ENCODE data around the gene MSN. TPM values are rescaled to one million over a fixed set of nuclear protein-coding genes. Genes with fewer than 3 reads are reported as not detected.

Gene MSN
- total and polyA plus RNA-seq, 10 of the 15 experiments (the other 5 are each of a cell fraction or from before 2014, with no cell fraction given), result 93.8 to 432 (median 270) TPM

DNA sequence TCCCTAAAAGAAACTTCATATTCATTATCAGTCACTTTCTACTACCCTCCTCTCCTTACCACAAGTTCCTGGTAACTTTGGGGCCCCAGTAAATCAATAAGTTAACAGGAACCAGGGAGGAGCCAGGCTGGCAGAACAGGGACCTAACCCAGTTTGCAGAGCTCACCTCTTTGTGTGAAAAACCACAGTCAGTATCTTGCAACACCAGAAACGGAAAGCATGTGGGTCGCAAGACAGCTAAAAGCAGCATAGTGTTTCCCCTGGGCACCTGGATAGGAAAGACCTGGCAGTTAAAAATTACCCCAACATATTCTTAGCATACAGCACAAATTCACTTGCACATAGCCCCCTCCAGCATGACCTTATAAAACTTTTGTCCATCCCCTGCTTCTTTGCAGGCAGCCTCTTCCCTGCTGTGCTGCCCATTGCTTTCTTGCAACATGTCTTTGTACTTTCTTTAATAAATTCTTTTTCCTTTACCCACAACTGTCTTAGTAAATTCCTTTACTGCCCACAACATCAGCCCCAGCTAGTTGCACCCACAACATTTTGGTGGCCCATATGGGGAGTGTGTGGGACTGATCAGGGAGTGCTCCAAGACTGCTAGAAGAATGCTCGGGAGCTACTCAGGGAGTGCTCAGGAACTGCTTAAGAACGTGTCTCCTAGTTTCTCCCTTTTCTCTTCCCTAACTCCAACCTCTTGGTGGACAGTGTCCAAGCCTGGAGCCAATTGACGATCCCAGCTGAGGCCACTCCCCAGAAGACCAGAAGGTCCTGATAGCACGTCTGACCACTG lies 83.4 kb downstream of the MSN start:
- POLR2A ChIA-PET, result interaction anchor here (1.1 to 1.2 kb wide), 2 partner anchors 37 to 45 kb away, joined by 3 read pairs; no protein-coding TSS in a partner anchor
- in situ Hi-C loops (cut with MboI), result no loop called here

More for the DNA sequence above, 83.4 kb downstream of the MSN start:
- Histone ChIP-seq H2AFZ (ENCODE audit: control insufficient read depth, low read depth, low read length) (no peak overlapping the region), H4K20me1 (ENCODE audit: control insufficient read depth, insufficient read depth) (no peaks in the 10 kb centered on the region), H3K36me3 (ENCODE audit: control insufficient read depth in 2 of 2, insufficient read depth in 2 of 2, low read length in 1 of 2) (no peaks in the 10 kb centered on the region), H3K27me3 (replicated peaks in 1 of 2; ENCODE audit: control insufficient read depth in 2 of 2, insufficient read depth in 2 of 2, low read length in 1 of 2) (no peaks in the 10 kb centered on the region), H3K9ac (ENCODE audit: control insufficient read depth, insufficient read depth, low read length) (no peak overlapping the region), H3K27ac (ENCODE audit: control insufficient read depth, insufficient read depth) (no peak overlapping the region), H3K79me2 (ENCODE audit: control insufficient read depth, insufficient read depth, low read length) (no peaks in the 10 kb centered on the region), H3K9me3 (replicated peaks; ENCODE audit: control insufficient read depth, insufficient read depth, low read length) (no peaks in the 10 kb centered on the region), H3K4me3 (no peak overlapping the region), H3K4me1 (ENCODE audit: control insufficient read depth, insufficient read depth, low read length) (peaks cover 7% of the 10 kb centered on the region), H3K4me2 (ENCODE audit: control insufficient read depth, insufficient read depth) (peak overlapping the region; percentile 7; the same call in 1 of the 2 replicates)
- DNase-seq (ENCODE audit: low read depth, low spot score) (peak; percentile 65), ATAC-seq (peak; percentile 85), FAIRE-seq (no peak)
- intact Hi-C loops (cut with micrococcal nuclease; ENCODE audit: unreplicated experiment), result loop anchor here (1.0 kb wide), 1 partner anchor 115 kb away; no protein-coding TSS in a partner anchor
- ChIA-PET CTCF (interaction anchor here (1.0 to 2.3 kb wide), 3 partner anchors 154 to 236 kb away, joined by 3 to 7 read pairs (median 3); no protein-coding TSS in a partner anchor), SMC1A (ENCODE audit: uncharacterized antibody, unreplicated experiment) (interaction anchor here (0.7 to 2.7 kb wide), 14 partner anchors 11 to 981 kb away, joined by 3 to 9 read pairs (median 3); no protein-coding TSS in a partner anchor), RAD21 (ENCODE audit: unreplicated experiment) (interaction anchor here (0.7 to 2.6 kb wide), 6 partner anchors 29 to 296 kb away, joined by 3 to 14 read pairs (median 4); no protein-coding TSS in a partner anchor)
- TF ChIP-seq TBL1XR1 (IDR thresholded peaks at IDR 0.05; ENCODE audit: low read depth, low read length), result 0 out of 2 replicates have a peak, but pooled peaks have one; percentile 44
- TF ChIP-seq, protein P1, sequence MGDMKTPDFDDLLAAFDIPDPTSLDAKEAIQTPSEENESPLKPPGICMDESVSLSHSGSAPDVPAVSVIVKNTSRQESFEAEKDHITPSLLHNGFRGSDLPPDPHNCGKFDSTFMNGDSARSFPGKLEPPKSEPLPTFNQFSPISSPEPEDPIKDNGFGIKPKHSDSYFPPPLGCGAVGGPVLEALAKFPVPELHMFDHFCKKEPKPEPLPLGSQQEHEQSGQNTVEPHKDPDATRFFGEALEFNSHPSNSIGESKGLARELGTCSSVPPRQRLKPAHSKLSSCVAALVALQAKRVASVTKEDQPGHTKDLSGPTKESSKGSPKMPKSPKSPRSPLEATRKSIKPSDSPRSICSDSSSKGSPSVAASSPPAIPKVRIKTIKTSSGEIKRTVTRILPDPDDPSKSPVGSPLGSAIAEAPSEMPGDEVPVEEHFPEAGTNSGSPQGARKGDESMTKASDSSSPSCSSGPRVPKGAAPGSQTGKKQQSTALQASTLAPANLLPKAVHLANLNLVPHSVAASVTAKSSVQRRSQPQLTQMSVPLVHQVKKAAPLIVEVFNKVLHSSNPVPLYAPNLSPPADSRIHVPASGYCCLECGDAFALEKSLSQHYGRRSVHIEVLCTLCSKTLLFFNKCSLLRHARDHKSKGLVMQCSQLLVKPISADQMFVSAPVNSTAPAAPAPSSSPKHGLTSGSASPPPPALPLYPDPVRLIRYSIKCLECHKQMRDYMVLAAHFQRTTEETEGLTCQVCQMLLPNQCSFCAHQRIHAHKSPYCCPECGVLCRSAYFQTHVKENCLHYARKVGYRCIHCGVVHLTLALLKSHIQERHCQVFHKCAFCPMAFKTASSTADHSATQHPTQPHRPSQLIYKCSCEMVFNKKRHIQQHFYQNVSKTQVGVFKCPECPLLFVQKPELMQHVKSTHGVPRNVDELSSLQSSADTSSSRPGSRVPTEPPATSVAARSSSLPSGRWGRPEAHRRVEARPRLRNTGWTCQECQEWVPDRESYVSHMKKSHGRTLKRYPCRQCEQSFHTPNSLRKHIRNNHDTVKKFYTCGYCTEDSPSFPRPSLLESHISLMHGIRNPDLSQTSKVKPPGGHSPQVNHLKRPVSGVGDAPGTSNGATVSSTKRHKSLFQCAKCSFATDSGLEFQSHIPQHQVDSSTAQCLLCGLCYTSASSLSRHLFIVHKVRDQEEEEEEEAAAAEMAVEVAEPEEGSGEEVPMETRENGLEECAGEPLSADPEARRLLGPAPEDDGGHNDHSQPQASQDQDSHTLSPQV (IDR thresholded peaks at IDR 0.05), result no peak
- peak; percentile 41; the same call in 1 of the 2 replicates for TF ChIP-seq IKZF1 (conservative IDR thresholded peaks at IDR 0.05)
- no peak for TF ChIP-seq TAF1 (IDR thresholded peaks at IDR 0.05; ENCODE audit: borderline replicate concordance, low read depth, low read length)
- TF ChIP-seq, protein P2, sequence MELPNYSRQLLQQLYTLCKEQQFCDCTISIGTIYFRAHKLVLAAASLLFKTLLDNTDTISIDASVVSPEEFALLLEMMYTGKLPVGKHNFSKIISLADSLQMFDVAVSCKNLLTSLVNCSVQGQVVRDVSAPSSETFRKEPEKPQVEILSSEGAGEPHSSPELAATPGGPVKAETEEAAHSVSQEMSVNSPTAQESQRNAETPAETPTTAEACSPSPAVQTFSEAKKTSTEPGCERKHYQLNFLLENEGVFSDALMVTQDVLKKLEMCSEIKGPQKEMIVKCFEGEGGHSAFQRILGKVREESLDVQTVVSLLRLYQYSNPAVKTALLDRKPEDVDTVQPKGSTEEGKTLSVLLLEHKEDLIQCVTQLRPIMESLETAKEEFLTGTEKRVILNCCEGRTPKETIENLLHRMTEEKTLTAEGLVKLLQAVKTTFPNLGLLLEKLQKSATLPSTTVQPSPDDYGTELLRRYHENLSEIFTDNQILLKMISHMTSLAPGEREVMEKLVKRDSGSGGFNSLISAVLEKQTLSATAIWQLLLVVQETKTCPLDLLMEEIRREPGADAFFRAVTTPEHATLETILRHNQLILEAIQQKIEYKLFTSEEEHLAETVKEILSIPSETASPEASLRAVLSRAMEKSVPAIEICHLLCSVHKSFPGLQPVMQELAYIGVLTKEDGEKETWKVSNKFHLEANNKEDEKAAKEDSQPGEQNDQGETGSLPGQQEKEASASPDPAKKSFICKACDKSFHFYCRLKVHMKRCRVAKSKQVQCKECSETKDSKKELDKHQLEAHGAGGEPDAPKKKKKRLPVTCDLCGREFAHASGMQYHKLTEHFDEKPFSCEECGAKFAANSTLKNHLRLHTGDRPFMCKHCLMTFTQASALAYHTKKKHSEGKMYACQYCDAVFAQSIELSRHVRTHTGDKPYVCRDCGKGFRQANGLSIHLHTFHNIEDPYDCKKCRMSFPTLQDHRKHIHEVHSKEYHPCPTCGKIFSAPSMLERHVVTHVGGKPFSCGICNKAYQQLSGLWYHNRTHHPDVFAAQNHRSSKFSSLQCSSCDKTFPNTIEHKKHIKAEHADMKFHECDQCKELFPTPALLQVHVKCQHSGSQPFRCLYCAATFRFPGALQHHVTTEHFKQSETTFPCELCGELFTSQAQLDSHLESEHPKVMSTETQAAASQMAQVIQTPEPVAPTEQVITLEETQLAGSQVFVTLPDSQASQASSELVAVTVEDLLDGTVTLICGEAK (IDR thresholded peaks at IDR 0.05; ENCODE audit: borderline replicate concordance), result no peak
- TF ChIP-seq MEF2B (IDR thresholded peaks at IDR 0.05; ENCODE audit: partially characterized antibody, poor library complexity, severe bottlenecking), result peak; percentile 39
- peak; percentile 62 for TF ChIP-seq RUNX3 (IDR thresholded peaks at IDR 0.05; ENCODE audit: low read length)
- 0 out of 2 replicates have a peak, but pooled peaks have one; percentile 32 for TF ChIP-seq MEF2A (IDR thresholded peaks at IDR 0.05; ENCODE audit: insufficient read depth, low read depth, low read length)
- TF ChIP-seq ZNF622 (IDR thresholded peaks at IDR 0.05), result no peak
- TF ChIP-seq IKZF2 (IDR thresholded peaks at IDR 0.05), result peak in 1 of 2 experiments; percentile 19; a peak in 2 of 4 replicates
- no peak for TF ChIP-seq GATAD2B (conservative IDR thresholded peaks at IDR 0.05; ENCODE audit: low read depth)
- WGBS (ENCODE audit: insufficient coverage, insufficient replicate concordance, low lambda C conversion rate, missing lambda C conversion rate), result 35% methylated on average over 6 of the region's 6 CpGs
- BruUV-seq (replicated peaks), result no TSS peak

Measured in GM12878 (cell line).